Measurements from ENCODE around the gene ALG10. TPM values are rescaled to one million over a fixed set of nuclear protein-coding genes. Genes with fewer than 3 reads are reported as not detected.
"Not testable (repeated sequence)": the region's sequence is repeated elsewhere in the genome, so short reads cannot be mapped to it uniquely, and the experiment has no call there.

The ALG10 gene
- total RNA-seq, 1 experiment from 2014 or later: 9.6 TPM

- TF ChIP-seq SP1 (IDR thresholded peaks at IDR 0.05; ENCODE audit: low read depth) (peak; percentile 64; the same call in 1 of the 2 replicates), POLR2AphosphoS5 (IDR thresholded peaks at IDR 0.05; ENCODE audit: low read depth, low read length) (peak; percentile 82), CBX3 (IDR thresholded peaks at IDR 0.05; ENCODE audit: low read depth) (peak; percentile 86), JUND (IDR thresholded peaks at IDR 0.05) (no peak), EGR1 (IDR thresholded peaks at IDR 0.05; ENCODE audit: low read depth) (0 out of 2 replicates have a peak, but pooled peaks have one; percentile 26), FOSL1 (IDR thresholded peaks at IDR 0.05; ENCODE audit: low read depth) (no peak)
- TF ChIP-seq, protein P1, sequence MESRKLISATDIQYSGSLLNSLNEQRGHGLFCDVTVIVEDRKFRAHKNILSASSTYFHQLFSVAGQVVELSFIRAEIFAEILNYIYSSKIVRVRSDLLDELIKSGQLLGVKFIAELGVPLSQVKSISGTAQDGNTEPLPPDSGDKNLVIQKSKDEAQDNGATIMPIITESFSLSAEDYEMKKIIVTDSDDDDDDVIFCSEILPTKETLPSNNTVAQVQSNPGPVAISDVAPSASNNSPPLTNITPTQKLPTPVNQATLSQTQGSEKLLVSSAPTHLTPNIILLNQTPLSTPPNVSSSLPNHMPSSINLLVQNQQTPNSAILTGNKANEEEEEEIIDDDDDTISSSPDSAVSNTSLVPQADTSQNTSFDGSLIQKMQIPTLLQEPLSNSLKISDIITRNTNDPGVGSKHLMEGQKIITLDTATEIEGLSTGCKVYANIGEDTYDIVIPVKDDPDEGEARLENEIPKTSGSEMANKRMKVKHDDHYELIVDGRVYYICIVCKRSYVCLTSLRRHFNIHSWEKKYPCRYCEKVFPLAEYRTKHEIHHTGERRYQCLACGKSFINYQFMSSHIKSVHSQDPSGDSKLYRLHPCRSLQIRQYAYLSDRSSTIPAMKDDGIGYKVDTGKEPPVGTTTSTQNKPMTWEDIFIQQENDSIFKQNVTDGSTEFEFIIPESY (IDR thresholded peaks at IDR 0.05; ENCODE audit: extremely low read depth, insufficient replicate concordance, low read length): no peak
Observed at GRCh38 chr12:34022079-34022830, at the start of gene ALG10 (continued).

- CTCF ChIA-PET; H3K9ac ChIP-seq (ENCODE audit: low read length); H3K27ac ChIP-seq (ENCODE audit: low read depth, low read length); POLR2A ChIA-PET; H4K20me1 ChIP-seq (ENCODE audit: insufficient read depth); RAD21 ChIA-PET (ENCODE audit: low non-redundant PET in 1 of 2, low total read pairs in 2 of 2, uncharacterized antibody in 2 of 2, unreplicated experiment in 2 of 2); H3K79me2 ChIP-seq (ENCODE audit: insufficient read depth, low read length); H3K9me3 ChIP-seq (ENCODE audit: control insufficient read depth in 1 of 2, insufficient read depth in 1 of 2, low read depth in 1 of 2, low read length in 2 of 2); BruUV-seq (replicated peaks); H3K4me2 ChIP-seq (ENCODE audit: low read length); H3K4me3 ChIP-seq (replicated peaks in 1 of 2; ENCODE audit: low read depth in 1 of 2, low read length in 2 of 2); H3K36me3 ChIP-seq (ENCODE audit: control insufficient read depth in 1 of 2, insufficient read depth in 2 of 2, low read length in 2 of 2); H3K27me3 ChIP-seq (ENCODE audit: insufficient read depth, low read length); H2AFZ ChIP-seq (ENCODE audit: low read depth, low read length, poor library complexity, severe bottlenecking); ATAC-seq; intact Hi-C loops (cut with micrococcal nuclease); H3K9me2 ChIP-seq (ENCODE audit: insufficient read depth); DNase-seq (ENCODE audit: low read depth, low spot score); H3K4me1 ChIP-seq (ENCODE audit: control insufficient read depth in 1 of 2, insufficient read depth in 2 of 2, low read length in 2 of 2): not testable (repeated sequence)
Observed at GRCh38 chr12:33972884-33973283, 49.4 kb upstream of the ALG10 start.
